Measurements from ENCODE around the gene LGR5. TPM values are rescaled to one million over a fixed set of nuclear protein-coding genes. Genes with fewer than 3 reads are reported as not detected.
A peak's percentile ranks its signal among the peaks of the same experiment; 100 is the strongest.

Gene LGR5
- total and polyA plus RNA-seq, 2 of the 13 experiments (the other 11 are each of a cell fraction or from before 2014, with no cell fraction given) = 37.0 to 121 TPM

DNA sequence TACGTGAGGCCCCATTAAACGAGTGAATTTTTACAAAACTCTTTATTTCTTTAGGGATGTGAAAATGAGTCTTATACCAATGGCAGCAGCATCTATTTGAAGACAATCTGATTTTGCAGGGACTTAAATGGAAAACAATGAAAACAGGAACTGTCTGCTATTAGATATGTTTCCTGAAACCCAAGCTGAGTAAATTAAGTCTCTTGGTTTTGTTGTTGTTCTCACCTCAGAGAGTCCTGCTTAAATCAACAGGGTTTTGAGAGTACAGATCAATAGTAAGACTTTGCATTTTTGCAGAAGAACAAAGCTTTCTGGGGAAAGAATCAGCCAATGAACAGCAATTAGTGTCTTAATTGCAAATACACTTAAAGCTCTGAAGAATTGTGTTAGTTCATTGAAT, 39.1 kb upstream of the LGR5 start (continued):
- TF ChIP-seq ZNF431 (CRISPR knock-in tag; IDR thresholded peaks at IDR 0.05; ENCODE audit: borderline replicate concordance, low read depth) = no peak

DNA sequence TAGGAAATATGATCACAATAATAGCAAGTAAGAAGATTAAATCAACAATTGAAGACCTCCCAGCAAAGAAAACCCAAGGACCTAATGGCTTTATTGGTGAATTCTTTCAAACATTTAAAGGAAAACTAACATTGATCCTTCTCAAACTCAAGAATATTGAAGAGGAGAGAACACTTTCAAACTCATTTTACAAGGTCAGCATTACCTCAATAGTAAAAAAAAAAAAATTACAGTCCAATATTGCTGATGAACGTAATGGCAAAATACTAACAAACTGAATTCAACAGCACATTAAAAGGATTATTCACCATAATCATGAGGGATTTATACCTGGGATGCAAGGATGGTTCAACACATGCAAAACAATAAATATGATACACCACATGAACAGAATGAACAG, 33.7 kb upstream of the LGR5 start:
- Histone ChIP-seq H3K79me2 (ENCODE audit: insufficient read depth, low read length) (no peaks in the 10 kb centered on the region), H3K27me3 (ENCODE audit: control insufficient read depth in 1 of 2, insufficient read depth in 2 of 2, low read length in 2 of 2) (peaks cover 2 to 7% of the 10 kb centered on the region in 2 experiments; a peak in 3 of 5 replicates), H3K4me3 (replicated peaks in 1 of 3; ENCODE audit: insufficient read depth in 1 of 3, low read depth in 2 of 3, low read length in 3 of 3) (no peak overlapping the region), H4K20me1 (ENCODE audit: insufficient read depth, low read length) (no peaks in the 10 kb centered on the region), H3K4me1 (ENCODE audit: insufficient read depth, low read length) (no peaks in the 10 kb centered on the region), H3K27ac (ENCODE audit: extremely low read length, insufficient read depth, low read length) (no peak overlapping the region), H3K9me3 (ENCODE audit: low read length) (peaks cover 12% of the 10 kb centered on the region), H2AFZ (ENCODE audit: low read length) (no peak overlapping the region), H3K4me2 (ENCODE audit: low read depth, low read length) (no peak overlapping the region), H3K36me3 (replicated peaks in 1 of 2; ENCODE audit: control insufficient read depth in 1 of 2, insufficient read depth in 2 of 2, low read length in 2 of 2) (no peaks in the 10 kb centered on the region), H3K9ac (ENCODE audit: insufficient read depth, low read depth, low read length) (no peak overlapping the region)
- BruUV-seq (replicated peaks) = no TSS peak
- TF ChIP-seq MXI1 (IDR thresholded peaks at IDR 0.05; ENCODE audit: borderline replicate concordance, low read depth, low read length) = no peak
- TF ChIP-seq KLF15 (CRISPR knock-in tag; IDR thresholded peaks at IDR 0.05; ENCODE audit: borderline replicate concordance) = no peak
- 0 out of 2 replicates have a peak, but pooled peaks have one; percentile 42 for TF ChIP-seq MAFF (IDR thresholded peaks at IDR 0.05; ENCODE audit: low read depth, low read length)
- TF ChIP-seq MAFK (conservative IDR thresholded peaks at IDR 0.05 in 1 of 2, IDR thresholded peaks at IDR 0.05 in 1 of 2; ENCODE audit: low read length in 2 of 2) = peak; percentile 32 to 58; a peak in 3 of 4 replicates
- in situ Hi-C loops (cut with HindIII; ENCODE audit: extremely low pct_ligation_motif_present, low pct_unique_long_range_greater_than_20kb) = no loop called here
- ATAC-seq (no peak), FAIRE-seq (no peak), DNase-seq (ENCODE audit: low spot score) (no peak)
- ChIA-PET POLR2A (no interaction called here), CTCF (ENCODE audit: low intra/inter-chr PET ratio, low total read pairs) (no interaction called here)
- intact Hi-C loops (cut with micrococcal nuclease; ENCODE audit: unreplicated experiment) = no loop called here
- 6% methylated on average over 1 of the region's 1 CpG for WGBS (ENCODE audit: low lambda C conversion rate)

DNA sequence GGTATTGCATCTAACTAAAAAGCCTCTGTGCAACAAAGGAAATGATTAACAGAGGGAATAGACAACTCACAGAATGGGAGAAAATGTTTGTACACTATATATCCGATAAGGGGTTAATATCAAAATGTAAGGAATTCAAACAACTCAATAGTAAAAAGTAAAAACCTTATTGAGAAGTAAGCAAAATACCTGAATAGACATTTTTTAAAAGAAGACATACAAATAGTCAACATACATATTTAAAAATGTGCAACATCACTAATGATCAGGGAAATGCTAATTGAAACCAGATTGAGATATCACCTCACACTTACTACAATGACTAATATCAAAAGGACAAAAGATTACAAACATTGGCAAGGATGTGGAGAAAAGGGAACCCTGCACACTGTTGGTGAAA, 31.9 kb upstream of the LGR5 start:
- no peak overlapping the region for H2AFZ ChIP-seq (ENCODE audit: low read length)
- FAIRE-seq = no peak
- H3K4me2 ChIP-seq (ENCODE audit: low read depth, low read length) = no peak overlapping the region
- no peaks in the 10 kb centered on the region for H4K20me1 ChIP-seq (ENCODE audit: insufficient read depth, low read length)
- H3K27me3 ChIP-seq (ENCODE audit: control insufficient read depth in 1 of 2, insufficient read depth in 2 of 2, low read length in 2 of 2) = peaks cover 2 to 4% of the 10 kb centered on the region in 2 experiments; a peak in 3 of 5 replicates
- ATAC-seq = no peak
- peaks cover 26% of the 10 kb centered on the region for H3K9me3 ChIP-seq (ENCODE audit: low read length)
- no peak overlapping the region for H3K4me3 ChIP-seq (replicated peaks in 1 of 3; ENCODE audit: insufficient read depth in 1 of 3, low read depth in 2 of 3, low read length in 3 of 3)
- ChIA-PET POLR2A (no interaction called here), CTCF (ENCODE audit: low intra/inter-chr PET ratio, low total read pairs) (no interaction called here)
- intact Hi-C loops (cut with micrococcal nuclease; ENCODE audit: unreplicated experiment) (no loop called here), in situ Hi-C loops (cut with HindIII; ENCODE audit: extremely low pct_ligation_motif_present, low pct_unique_long_range_greater_than_20kb) (no loop called here)
- DNase-seq (ENCODE audit: low spot score) = no peak
- H3K79me2 ChIP-seq (ENCODE audit: insufficient read depth, low read length) = no peaks in the 10 kb centered on the region
- no peak overlapping the region for H3K9ac ChIP-seq (ENCODE audit: insufficient read depth, low read depth, low read length)
- BruUV-seq (replicated peaks) = no TSS peak
- H3K36me3 ChIP-seq (replicated peaks in 1 of 2; ENCODE audit: control insufficient read depth in 1 of 2, insufficient read depth in 2 of 2, low read length in 2 of 2) = no peaks in the 10 kb centered on the region
- H3K27ac ChIP-seq (ENCODE audit: extremely low read length, insufficient read depth, low read length) = no peak overlapping the region
- TF ChIP-seq KLF15 (CRISPR knock-in tag; IDR thresholded peaks at IDR 0.05; ENCODE audit: borderline replicate concordance) = no peak
- TF ChIP-seq MAFF (IDR thresholded peaks at IDR 0.05; ENCODE audit: low read depth, low read length) = peak; percentile 42; the same call in 1 of the 2 replicates
- TF ChIP-seq MAFK (conservative IDR thresholded peaks at IDR 0.05 in 1 of 2, IDR thresholded peaks at IDR 0.05 in 1 of 2; ENCODE audit: low read length in 2 of 2) = peak in 1 of 2 experiments; percentile 61; a peak in 2 of 4 replicates
- 6% methylated on average over 1 of the region's 1 CpG for WGBS (ENCODE audit: low lambda C conversion rate)
- no peaks in the 10 kb centered on the region for H3K4me1 ChIP-seq (ENCODE audit: insufficient read depth, low read length)
